K562 (cell line): ENCODE data around the gene ITGAD. TPM values are rescaled to one million over a fixed set of nuclear protein-coding genes. Genes with fewer than 3 reads are reported as not detected.

Experiments
- KLF6 ChIP-seq: fragments of 250-450 bp; sonication (Bioruptor Pico); IDR thresholded peaks from 2 replicates; pipeline ENCODE4 v1.4.0; 2020; ENCODE audit warnings: mild to moderate bottlenecking, moderate library complexity, borderline replicate concordance
- MAFF ChIP-seq: IDR thresholded peaks from 2 replicates; pipeline ENCODE4 v1.6.1; 2012; ENCODE audit warnings: low read length, improper control_type of control experiment
- polyA plus RNA-seq, 8 experiments: library from polyadenylated mRNA; depleted of rRNA in 4 of 8; stranded (reverse) in 5 of 8; unstranded in 3 of 8; fragments of >200 nt; fragmentation: Nextera tagmentation in 2 of 8; fragmentation: Illumina TruSeq in 1 of 8; extraction: Ambion mirVana in 2 of 8; extraction: Trizol in 1 of 8; gene quantifications; 2 replicates each; pipeline versions ENCODE4 v1.2.1 to v1.2.3, GENCODE V29; 2011 to 2014; ENCODE audit warnings: inconsistent platforms in 1 of 8, missing spikeins in 1 of 8
- total RNA-seq, 7 experiments: library from RNA; depleted of rRNA in 6 of 7; stranded (reverse); fragments of >200 nt in 6 of 7; fragmentation: Illumina TruSeq in 2 of 7; extraction: Trizol in 2 of 7; gene quantifications; 2 replicates each; pipeline versions ENCODE4 v1.2.1 to v1.2.3, GENCODE V29; 2011 to 2021; ENCODE audit warnings: low replicate concordance in 1 of 7
- TF ChIP-seq, protein P1 (sequence below), 2 experiments: fragments of 450-650 bp; conservative IDR thresholded peaks; 2 replicates each; pipeline ENCODE4 v1.6.1; 2017; ENCODE audit warnings: mild to moderate bottlenecking in 2 of 2, moderate library complexity in 2 of 2
- TF ChIP-seq, protein P2 (sequence below): fragments of 450-650 bp; IDR thresholded peaks from 2 replicates; pipeline ENCODE4 v1.6.1; 2017; ENCODE audit warnings: antibody characterized with exemption, mild to moderate bottlenecking
- TF ChIP-seq, protein P3 (sequence below): fragments of 450-650 bp; IDR thresholded peaks from 2 replicates; pipeline ENCODE4 v1.6.1; 2016; ENCODE audit warnings: mild to moderate bottlenecking, moderate library complexity

Gene ITGAD
- total and polyA plus RNA-seq, 9 of the 15 experiments (the other 6 are each of a cell fraction or from before 2014, with no cell fraction given), result not detected

GRCh38 chr16:31427441-31428278 lies 34.5 kb downstream of the ITGAD start (continued):
- TF ChIP-seq, protein P1, sequence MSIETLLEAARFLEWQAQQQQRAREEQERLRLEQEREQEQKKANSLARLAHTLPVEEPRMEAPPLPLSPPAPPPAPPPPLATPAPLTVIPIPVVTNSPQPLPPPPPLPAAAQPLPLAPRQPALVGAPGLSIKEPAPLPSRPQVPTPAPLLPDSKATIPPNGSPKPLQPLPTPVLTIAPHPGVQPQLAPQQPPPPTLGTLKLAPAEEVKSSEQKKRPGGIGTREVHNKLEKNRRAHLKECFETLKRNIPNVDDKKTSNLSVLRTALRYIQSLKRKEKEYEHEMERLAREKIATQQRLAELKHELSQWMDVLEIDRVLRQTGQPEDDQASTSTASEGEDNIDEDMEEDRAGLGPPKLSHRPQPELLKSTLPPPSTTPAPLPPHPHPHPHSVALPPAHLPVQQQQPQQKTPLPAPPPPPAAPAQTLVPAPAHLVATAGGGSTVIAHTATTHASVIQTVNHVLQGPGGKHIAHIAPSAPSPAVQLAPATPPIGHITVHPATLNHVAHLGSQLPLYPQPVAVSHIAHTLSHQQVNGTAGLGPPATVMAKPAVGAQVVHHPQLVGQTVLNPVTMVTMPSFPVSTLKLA (conservative IDR thresholded peaks at IDR 0.05), result 0 out of 4 replicates have a peak, but pooled peaks have one; percentile 21 to 44
- TF ChIP-seq KLF6, result no peak
- TF ChIP-seq, protein P2, sequence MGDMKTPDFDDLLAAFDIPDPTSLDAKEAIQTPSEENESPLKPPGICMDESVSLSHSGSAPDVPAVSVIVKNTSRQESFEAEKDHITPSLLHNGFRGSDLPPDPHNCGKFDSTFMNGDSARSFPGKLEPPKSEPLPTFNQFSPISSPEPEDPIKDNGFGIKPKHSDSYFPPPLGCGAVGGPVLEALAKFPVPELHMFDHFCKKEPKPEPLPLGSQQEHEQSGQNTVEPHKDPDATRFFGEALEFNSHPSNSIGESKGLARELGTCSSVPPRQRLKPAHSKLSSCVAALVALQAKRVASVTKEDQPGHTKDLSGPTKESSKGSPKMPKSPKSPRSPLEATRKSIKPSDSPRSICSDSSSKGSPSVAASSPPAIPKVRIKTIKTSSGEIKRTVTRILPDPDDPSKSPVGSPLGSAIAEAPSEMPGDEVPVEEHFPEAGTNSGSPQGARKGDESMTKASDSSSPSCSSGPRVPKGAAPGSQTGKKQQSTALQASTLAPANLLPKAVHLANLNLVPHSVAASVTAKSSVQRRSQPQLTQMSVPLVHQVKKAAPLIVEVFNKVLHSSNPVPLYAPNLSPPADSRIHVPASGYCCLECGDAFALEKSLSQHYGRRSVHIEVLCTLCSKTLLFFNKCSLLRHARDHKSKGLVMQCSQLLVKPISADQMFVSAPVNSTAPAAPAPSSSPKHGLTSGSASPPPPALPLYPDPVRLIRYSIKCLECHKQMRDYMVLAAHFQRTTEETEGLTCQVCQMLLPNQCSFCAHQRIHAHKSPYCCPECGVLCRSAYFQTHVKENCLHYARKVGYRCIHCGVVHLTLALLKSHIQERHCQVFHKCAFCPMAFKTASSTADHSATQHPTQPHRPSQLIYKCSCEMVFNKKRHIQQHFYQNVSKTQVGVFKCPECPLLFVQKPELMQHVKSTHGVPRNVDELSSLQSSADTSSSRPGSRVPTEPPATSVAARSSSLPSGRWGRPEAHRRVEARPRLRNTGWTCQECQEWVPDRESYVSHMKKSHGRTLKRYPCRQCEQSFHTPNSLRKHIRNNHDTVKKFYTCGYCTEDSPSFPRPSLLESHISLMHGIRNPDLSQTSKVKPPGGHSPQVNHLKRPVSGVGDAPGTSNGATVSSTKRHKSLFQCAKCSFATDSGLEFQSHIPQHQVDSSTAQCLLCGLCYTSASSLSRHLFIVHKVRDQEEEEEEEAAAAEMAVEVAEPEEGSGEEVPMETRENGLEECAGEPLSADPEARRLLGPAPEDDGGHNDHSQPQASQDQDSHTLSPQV, result 0 out of 2 replicates have a peak, but pooled peaks have one; percentile 51
- TF ChIP-seq MAFF, result no peak
- TF ChIP-seq, protein P3, sequence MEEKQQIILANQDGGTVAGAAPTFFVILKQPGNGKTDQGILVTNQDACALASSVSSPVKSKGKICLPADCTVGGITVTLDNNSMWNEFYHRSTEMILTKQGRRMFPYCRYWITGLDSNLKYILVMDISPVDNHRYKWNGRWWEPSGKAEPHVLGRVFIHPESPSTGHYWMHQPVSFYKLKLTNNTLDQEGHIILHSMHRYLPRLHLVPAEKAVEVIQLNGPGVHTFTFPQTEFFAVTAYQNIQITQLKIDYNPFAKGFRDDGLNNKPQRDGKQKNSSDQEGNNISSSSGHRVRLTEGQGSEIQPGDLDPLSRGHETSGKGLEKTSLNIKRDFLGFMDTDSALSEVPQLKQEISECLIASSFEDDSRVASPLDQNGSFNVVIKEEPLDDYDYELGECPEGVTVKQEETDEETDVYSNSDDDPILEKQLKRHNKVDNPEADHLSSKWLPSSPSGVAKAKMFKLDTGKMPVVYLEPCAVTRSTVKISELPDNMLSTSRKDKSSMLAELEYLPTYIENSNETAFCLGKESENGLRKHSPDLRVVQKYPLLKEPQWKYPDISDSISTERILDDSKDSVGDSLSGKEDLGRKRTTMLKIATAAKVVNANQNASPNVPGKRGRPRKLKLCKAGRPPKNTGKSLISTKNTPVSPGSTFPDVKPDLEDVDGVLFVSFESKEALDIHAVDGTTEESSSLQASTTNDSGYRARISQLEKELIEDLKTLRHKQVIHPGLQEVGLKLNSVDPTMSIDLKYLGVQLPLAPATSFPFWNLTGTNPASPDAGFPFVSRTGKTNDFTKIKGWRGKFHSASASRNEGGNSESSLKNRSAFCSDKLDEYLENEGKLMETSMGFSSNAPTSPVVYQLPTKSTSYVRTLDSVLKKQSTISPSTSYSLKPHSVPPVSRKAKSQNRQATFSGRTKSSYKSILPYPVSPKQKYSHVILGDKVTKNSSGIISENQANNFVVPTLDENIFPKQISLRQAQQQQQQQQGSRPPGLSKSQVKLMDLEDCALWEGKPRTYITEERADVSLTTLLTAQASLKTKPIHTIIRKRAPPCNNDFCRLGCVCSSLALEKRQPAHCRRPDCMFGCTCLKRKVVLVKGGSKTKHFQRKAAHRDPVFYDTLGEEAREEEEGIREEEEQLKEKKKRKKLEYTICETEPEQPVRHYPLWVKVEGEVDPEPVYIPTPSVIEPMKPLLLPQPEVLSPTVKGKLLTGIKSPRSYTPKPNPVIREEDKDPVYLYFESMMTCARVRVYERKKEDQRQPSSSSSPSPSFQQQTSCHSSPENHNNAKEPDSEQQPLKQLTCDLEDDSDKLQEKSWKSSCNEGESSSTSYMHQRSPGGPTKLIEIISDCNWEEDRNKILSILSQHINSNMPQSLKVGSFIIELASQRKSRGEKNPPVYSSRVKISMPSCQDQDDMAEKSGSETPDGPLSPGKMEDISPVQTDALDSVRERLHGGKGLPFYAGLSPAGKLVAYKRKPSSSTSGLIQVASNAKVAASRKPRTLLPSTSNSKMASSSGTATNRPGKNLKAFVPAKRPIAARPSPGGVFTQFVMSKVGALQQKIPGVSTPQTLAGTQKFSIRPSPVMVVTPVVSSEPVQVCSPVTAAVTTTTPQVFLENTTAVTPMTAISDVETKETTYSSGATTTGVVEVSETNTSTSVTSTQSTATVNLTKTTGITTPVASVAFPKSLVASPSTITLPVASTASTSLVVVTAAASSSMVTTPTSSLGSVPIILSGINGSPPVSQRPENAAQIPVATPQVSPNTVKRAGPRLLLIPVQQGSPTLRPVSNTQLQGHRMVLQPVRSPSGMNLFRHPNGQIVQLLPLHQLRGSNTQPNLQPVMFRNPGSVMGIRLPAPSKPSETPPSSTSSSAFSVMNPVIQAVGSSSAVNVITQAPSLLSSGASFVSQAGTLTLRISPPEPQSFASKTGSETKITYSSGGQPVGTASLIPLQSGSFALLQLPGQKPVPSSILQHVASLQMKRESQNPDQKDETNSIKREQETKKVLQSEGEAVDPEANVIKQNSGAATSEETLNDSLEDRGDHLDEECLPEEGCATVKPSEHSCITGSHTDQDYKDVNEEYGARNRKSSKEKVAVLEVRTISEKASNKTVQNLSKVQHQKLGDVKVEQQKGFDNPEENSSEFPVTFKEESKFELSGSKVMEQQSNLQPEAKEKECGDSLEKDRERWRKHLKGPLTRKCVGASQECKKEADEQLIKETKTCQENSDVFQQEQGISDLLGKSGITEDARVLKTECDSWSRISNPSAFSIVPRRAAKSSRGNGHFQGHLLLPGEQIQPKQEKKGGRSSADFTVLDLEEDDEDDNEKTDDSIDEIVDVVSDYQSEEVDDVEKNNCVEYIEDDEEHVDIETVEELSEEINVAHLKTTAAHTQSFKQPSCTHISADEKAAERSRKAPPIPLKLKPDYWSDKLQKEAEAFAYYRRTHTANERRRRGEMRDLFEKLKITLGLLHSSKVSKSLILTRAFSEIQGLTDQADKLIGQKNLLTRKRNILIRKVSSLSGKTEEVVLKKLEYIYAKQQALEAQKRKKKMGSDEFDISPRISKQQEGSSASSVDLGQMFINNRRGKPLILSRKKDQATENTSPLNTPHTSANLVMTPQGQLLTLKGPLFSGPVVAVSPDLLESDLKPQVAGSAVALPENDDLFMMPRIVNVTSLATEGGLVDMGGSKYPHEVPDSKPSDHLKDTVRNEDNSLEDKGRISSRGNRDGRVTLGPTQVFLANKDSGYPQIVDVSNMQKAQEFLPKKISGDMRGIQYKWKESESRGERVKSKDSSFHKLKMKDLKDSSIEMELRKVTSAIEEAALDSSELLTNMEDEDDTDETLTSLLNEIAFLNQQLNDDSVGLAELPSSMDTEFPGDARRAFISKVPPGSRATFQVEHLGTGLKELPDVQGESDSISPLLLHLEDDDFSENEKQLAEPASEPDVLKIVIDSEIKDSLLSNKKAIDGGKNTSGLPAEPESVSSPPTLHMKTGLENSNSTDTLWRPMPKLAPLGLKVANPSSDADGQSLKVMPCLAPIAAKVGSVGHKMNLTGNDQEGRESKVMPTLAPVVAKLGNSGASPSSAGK, result peak; percentile 98
